Ascending aorta (tissue), 2 donors: ENCODE results near the gene MMS19. TPM values are rescaled to one million over a fixed set of nuclear protein-coding genes. Genes with fewer than 3 reads are reported as not detected.
A peak's percentile ranks its signal among the peaks of the same experiment; 100 is the strongest.

Source experiments
- DNase-seq, 2 donors: peaks; one replicate each; pipeline ENCODE4 v3.0.0-alpha.2; 2019; ENCODE audit warnings: low spot score in 2 of 2
- H3K27ac ChIP-seq, 2 donors: fragments of 200-600 bp; sonication (generic); one replicate each; pipeline ENCODE4 v1.5.1; 2016 to 2017; ENCODE audit warnings: mild to moderate bottlenecking in 1 of 2
- H3K27me3 ChIP-seq: fragments of 200-600 bp; sonication (generic); one replicate; pipeline ENCODE4 v1.5.1; 2017
- H3K36me3 ChIP-seq, 2 donors: fragments of 200-600 bp; sonication (generic); one replicate each; pipeline ENCODE4 v1.5.1; 2016
- H3K4me1 ChIP-seq, 2 donors: fragments of 200-600 bp; sonication (generic); one replicate each; pipeline ENCODE4 v1.5.1; 2016 to 2017; ENCODE audit warnings: mild to moderate bottlenecking in 1 of 2
- H3K4me3 ChIP-seq, 2 donors: fragments of 200-600 bp; sonication (generic); one replicate each; pipeline ENCODE4 v1.5.1; 2016 to 2017; ENCODE audit warnings: mild to moderate bottlenecking in 1 of 2
- H3K9me3 ChIP-seq, 2 donors: fragments of 200-600 bp; sonication (generic); one replicate each; pipeline ENCODE4 v1.5.1; 2016
- CTCF ChIP-seq, 3 experiments: fragments of 200-600 bp in 2 of 3; fragments of 450-650 bp in 1 of 3; sonication (generic) in 2 of 3; IDR thresholded peaks; one replicate each; pipeline ENCODE4 v1.5.1; 2016 to 2019; ENCODE audit warnings: antibody characterized with exemption in 3 of 3, mild to moderate bottlenecking in 1 of 3, moderate library complexity in 1 of 3
- intact Hi-C: fragments of 100-400 bp; cut with DNase I; formaldehyde crosslinking; loops from one replicate; pipeline ENCODE4 v1.15.1; 2023
- total RNA-seq: library from RNA; depleted of rRNA; stranded (reverse); fragments of >200 nt; gene quantifications from one replicate; pipeline ENCODE4 v1.1.0, GENCODE V29; 2016

MMS19 gene
- total RNA-seq, 1 donor from 2014 or later: 34.0 TPM

GRCh38 chr10:97459111-97459510, 39.1 kb downstream of the MMS19 start:
- no peak for TF ChIP-seq CTCF (IDR thresholded peaks at IDR 0.05)
- H3K36me3 ChIP-seq: peaks cover 79 to 81% of the 10 kb centered on the region in 2 donors
- H3K27me3 ChIP-seq: no peaks in the 10 kb centered on the region
- H3K9me3 ChIP-seq: no peaks in the 10 kb centered on the region
- intact Hi-C loops: no loop called here
- no peak for DNase-seq
- H3K4me1 ChIP-seq: peaks cover 0 to 9% of the 10 kb centered on the region in 2 donors
- H3K27ac ChIP-seq: no peak overlapping the region
- H3K4me3 ChIP-seq: no peak overlapping the region

DNA sequence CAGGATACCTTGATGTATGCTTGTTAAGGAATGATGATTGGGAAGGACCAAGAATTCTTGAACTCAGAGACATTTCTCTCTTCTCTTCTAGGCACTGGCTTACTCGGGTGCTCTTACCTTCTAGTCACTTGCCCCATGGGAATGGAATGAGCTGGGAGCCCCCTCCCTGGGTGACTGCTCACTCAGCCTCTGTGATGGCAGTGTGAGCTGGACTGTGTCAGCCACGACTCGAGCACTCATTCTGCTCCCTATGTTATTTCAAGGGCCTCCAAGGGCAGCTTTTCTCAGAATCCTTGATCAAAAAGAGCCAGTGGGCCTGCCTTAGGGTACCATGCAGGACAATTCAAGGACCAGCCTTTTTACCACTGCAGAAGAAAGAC, 41.5 kb downstream of the MMS19 start:
- H3K4me3 ChIP-seq: no peak overlapping the region
- H3K36me3 ChIP-seq: peaks cover 69 to 80% of the 10 kb centered on the region in 2 donors
- H3K4me1 ChIP-seq: peaks cover 0 to 12% of the 10 kb centered on the region in 2 donors
- DNase-seq: no peak
- no peak overlapping the region for H3K27ac ChIP-seq
- intact Hi-C loops: no loop called here
- no peaks in the 10 kb centered on the region for H3K9me3 ChIP-seq
- no peaks in the 10 kb centered on the region for H3K27me3 ChIP-seq
- no peak for TF ChIP-seq CTCF (IDR thresholded peaks at IDR 0.05)

GRCh38 chr10:97456034-97456685, 42.1 kb downstream of the MMS19 start:
- Histone ChIP-seq H3K9me3 (no peaks in the 10 kb centered on the region), H3K27ac (peak overlapping the region in 1 of 2 donors; percentile 18), H3K36me3 (peaks cover 64 to 77% of the 10 kb centered on the region in 2 donors), H3K27me3 (no peaks in the 10 kb centered on the region), H3K4me3 (no peak overlapping the region), H3K4me1 (peaks cover 0 to 12% of the 10 kb centered on the region in 2 donors)
- no peak for DNase-seq
- no peak for TF ChIP-seq CTCF (IDR thresholded peaks at IDR 0.05)
- intact Hi-C loops: no loop called here

GRCh38 chr10:97454330-97455036, 43.7 kb downstream of the MMS19 start:
- H3K27ac ChIP-seq: peak overlapping the region; percentile 9 to 41
- no peaks in the 10 kb centered on the region for H3K9me3 ChIP-seq
- H3K4me1 ChIP-seq: peaks cover 0 to 14% of the 10 kb centered on the region in 2 donors
- DNase-seq: no peak
- H3K27me3 ChIP-seq: no peaks in the 10 kb centered on the region
- H3K4me3 ChIP-seq: no peak overlapping the region
- intact Hi-C loops: no loop called here
- peaks cover 47 to 60% of the 10 kb centered on the region in 2 donors for H3K36me3 ChIP-seq
- no peak for TF ChIP-seq CTCF (IDR thresholded peaks at IDR 0.05)

DNA sequence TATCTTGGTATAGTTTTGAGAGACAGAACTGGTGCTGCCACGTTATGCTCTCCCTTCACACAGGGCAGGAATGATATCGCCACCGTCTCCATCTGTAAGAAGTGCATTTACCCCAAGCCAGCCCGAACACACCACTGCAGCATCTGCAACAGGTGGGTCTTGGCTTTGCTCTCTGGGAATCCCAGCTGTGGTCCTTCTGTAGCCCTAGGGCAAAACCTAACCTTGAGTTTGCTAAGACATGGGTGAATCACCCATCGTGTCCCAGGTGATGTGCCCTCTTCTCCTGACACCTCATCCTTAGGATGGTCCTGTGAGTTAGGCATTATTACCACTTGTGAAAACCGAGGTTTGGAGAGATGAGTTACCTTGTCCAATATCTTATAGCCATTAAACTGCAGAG, 45.9 kb downstream of the MMS19 start:
- H3K4me3 ChIP-seq: no peak overlapping the region
- H3K4me1 ChIP-seq: peaks cover 0 to 25% of the 10 kb centered on the region in 2 donors
- TF ChIP-seq CTCF (IDR thresholded peaks at IDR 0.05): no peak
- no peaks in the 10 kb centered on the region for H3K27me3 ChIP-seq
- H3K27ac ChIP-seq: no peak overlapping the region
- DNase-seq: no peak
- H3K36me3 ChIP-seq: peaks cover 28 to 40% of the 10 kb centered on the region in 2 donors
- no peaks in the 10 kb centered on the region for H3K9me3 ChIP-seq
- intact Hi-C loops: no loop called here
